SU-DHL-6 (cell line): ENCODE data around the gene ITPK1.

Experiments
- CTCF ChIP-seq: fragments of 200-600 bp; sonication (generic); IDR thresholded peaks from one replicate; pipeline ENCODE4 v1.5.1; 2017; ENCODE audit warnings: antibody characterized with exemption, mild to moderate bottlenecking, low read length, moderate library complexity; ENCODE audit not compliant: insufficient read depth, poor library complexity, severe bottlenecking
- EZH2phosphoT487 ChIP-seq: fragments of 200-600 bp; sonication (generic), shearing (Covaris generic); conservative IDR thresholded peaks from 2 replicates; pipeline ENCODE4 v1.6.1; 2018; ENCODE audit warnings: mild to moderate bottlenecking, antibody characterized with exemption, low read length, moderate library complexity, mixed read lengths

- TF ChIP-seq CTCF (no peak), EZH2phosphoT487 (no peak)
Observed at GRCh38 chr14:93007225-93007997, 108.3 kb downstream of the ITPK1 start.
